ENCODE data around the gene CCDC33. TPM values are rescaled to one million over a fixed set of nuclear protein-coding genes. Genes with fewer than 3 reads are reported as not detected.

Gene CCDC33
- total RNA-seq, 1 experiment from 2014 or later: 0.15 TPM

DNA sequence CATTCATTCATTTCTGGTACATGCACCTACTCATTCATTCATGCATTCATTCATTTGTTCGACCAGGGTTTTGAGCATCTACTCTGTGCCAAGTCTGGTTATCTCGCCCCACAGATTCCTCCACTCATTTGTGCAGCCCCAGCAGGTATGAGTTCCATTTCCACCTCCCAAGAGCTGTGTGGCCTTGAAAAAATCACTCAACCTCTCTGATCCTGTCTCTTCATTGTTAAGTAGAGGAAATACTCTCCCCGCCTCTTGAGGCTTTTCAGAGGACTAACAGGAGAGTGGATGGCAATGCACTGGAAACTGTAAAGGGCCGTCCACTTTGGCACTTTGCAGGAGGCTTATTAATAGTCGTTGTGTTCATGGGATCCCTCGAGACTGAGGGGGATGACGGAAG, 69.6 kb downstream of the CCDC33 start:
- BruUV-seq (replicated peaks): no TSS peak

DNA sequence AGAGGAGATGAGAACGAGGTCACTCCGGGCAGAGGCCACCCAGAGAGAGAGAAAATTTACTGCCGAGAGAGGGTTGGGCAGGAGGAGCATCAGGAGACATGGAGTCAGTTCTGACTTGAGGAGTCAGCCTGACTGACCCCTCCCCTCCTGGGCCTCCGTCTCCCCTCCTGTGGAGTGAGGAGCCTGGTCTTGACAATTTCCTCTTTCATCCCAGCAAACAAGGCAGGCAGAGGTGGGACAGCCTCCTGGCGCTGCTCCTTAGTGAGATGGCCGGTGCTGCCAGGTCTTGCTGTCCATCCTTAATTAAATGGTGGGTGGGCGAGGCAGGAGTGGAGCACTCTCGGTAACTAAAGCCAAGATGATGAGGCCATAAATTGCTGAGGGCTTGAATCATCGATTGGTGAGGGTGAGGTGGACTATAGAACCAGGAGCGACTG, 70.7 kb downstream of the CCDC33 start:
- H3K27me3 ChIP-seq (ENCODE audit: insufficient read depth, low read length): peaks cover 7% of the 10 kb centered on the region; the same call in 1 of the 2 replicates
- TF ChIP-seq, protein P1, sequence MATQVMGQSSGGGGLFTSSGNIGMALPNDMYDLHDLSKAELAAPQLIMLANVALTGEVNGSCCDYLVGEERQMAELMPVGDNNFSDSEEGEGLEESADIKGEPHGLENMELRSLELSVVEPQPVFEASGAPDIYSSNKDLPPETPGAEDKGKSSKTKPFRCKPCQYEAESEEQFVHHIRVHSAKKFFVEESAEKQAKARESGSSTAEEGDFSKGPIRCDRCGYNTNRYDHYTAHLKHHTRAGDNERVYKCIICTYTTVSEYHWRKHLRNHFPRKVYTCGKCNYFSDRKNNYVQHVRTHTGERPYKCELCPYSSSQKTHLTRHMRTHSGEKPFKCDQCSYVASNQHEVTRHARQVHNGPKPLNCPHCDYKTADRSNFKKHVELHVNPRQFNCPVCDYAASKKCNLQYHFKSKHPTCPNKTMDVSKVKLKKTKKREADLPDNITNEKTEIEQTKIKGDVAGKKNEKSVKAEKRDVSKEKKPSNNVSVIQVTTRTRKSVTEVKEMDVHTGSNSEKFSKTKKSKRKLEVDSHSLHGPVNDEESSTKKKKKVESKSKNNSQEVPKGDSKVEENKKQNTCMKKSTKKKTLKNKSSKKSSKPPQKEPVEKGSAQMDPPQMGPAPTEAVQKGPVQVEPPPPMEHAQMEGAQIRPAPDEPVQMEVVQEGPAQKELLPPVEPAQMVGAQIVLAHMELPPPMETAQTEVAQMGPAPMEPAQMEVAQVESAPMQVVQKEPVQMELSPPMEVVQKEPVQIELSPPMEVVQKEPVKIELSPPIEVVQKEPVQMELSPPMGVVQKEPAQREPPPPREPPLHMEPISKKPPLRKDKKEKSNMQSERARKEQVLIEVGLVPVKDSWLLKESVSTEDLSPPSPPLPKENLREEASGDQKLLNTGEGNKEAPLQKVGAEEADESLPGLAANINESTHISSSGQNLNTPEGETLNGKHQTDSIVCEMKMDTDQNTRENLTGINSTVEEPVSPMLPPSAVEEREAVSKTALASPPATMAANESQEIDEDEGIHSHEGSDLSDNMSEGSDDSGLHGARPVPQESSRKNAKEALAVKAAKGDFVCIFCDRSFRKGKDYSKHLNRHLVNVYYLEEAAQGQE (IDR thresholded peaks at IDR 0.05; ENCODE audit: low read depth): no peak
- TF ChIP-seq SP1 (IDR thresholded peaks at IDR 0.05; ENCODE audit: low read depth) (no peak), CEBPB (IDR thresholded peaks at IDR 0.05; ENCODE audit: low read depth) (no peak), RAD21 (IDR thresholded peaks at IDR 0.05; ENCODE audit: low read depth) (no peak), YY1 (IDR thresholded peaks at IDR 0.05; ENCODE audit: extremely low read depth, insufficient replicate concordance, low read depth, low read length) (no peak), EZH2phosphoT487 (IDR thresholded peaks at IDR 0.05; ENCODE audit: borderline replicate concordance) (no peak), ELF1 (IDR thresholded peaks at IDR 0.05; ENCODE audit: borderline replicate concordance, low read depth) (no peak), CBX3 (IDR thresholded peaks at IDR 0.05; ENCODE audit: low read depth) (no peak)
- TF ChIP-seq, protein P2, sequence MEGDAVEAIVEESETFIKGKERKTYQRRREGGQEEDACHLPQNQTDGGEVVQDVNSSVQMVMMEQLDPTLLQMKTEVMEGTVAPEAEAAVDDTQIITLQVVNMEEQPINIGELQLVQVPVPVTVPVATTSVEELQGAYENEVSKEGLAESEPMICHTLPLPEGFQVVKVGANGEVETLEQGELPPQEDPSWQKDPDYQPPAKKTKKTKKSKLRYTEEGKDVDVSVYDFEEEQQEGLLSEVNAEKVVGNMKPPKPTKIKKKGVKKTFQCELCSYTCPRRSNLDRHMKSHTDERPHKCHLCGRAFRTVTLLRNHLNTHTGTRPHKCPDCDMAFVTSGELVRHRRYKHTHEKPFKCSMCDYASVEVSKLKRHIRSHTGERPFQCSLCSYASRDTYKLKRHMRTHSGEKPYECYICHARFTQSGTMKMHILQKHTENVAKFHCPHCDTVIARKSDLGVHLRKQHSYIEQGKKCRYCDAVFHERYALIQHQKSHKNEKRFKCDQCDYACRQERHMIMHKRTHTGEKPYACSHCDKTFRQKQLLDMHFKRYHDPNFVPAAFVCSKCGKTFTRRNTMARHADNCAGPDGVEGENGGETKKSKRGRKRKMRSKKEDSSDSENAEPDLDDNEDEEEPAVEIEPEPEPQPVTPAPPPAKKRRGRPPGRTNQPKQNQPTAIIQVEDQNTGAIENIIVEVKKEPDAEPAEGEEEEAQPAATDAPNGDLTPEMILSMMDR (IDR thresholded peaks at IDR 0.05 in 2 of 3, conservative IDR thresholded peaks at IDR 0.05 in 1 of 3; ENCODE audit: borderline replicate concordance in 1 of 3, insufficient read depth in 1 of 3, low read depth in 2 of 3, low read length in 2 of 3): no peak

More for the DNA sequence above, 69.6 kb downstream of the CCDC33 start:
- Histone ChIP-seq H4K20me1 (ENCODE audit: insufficient read depth) (no peaks in the 10 kb centered on the region), H3K27me3 (ENCODE audit: insufficient read depth, low read length) (peaks cover 18% of the 10 kb centered on the region; the same call in 1 of the 2 replicates), H3K27ac (ENCODE audit: low read depth, low read length) (no peak overlapping the region), H3K9me2 (ENCODE audit: insufficient read depth) (no peaks in the 10 kb centered on the region), H3K4me1 (ENCODE audit: control insufficient read depth in 1 of 2, insufficient read depth in 2 of 2, low read length in 2 of 2) (peaks cover 4 to 14% of the 10 kb centered on the region in 2 experiments; a peak in 3 of 4 replicates), H3K36me3 (ENCODE audit: control insufficient read depth in 1 of 2, insufficient read depth in 2 of 2, low read length in 2 of 2) (no peaks in the 10 kb centered on the region), H3K79me2 (ENCODE audit: insufficient read depth, low read length) (no peaks in the 10 kb centered on the region), H3K9me3 (ENCODE audit: control insufficient read depth in 1 of 2, insufficient read depth in 1 of 2, low read depth in 1 of 2, low read length in 2 of 2) (no peaks in the 10 kb centered on the region), H3K4me2 (ENCODE audit: low read length) (no peak overlapping the region), H3K4me3 (replicated peaks in 1 of 2; ENCODE audit: low read depth in 1 of 2, low read length in 2 of 2) (no peak overlapping the region), H3K9ac (ENCODE audit: low read length) (no peak overlapping the region), H2AFZ (ENCODE audit: low read depth, low read length, poor library complexity, severe bottlenecking) (no peak overlapping the region)
- POLR2A ChIA-PET: no interaction called here
- no peak for ATAC-seq
- no peak for TF ChIP-seq TCF7L2 (IDR thresholded peaks at IDR 0.05; ENCODE audit: borderline replicate concordance, extremely low read depth, insufficient read depth, insufficient read length)
- TF ChIP-seq POLR2A (IDR thresholded peaks at IDR 0.05; ENCODE audit: borderline replicate concordance, extremely low read depth, insufficient read depth, insufficient read length): no peak
- TF ChIP-seq, protein P3, sequence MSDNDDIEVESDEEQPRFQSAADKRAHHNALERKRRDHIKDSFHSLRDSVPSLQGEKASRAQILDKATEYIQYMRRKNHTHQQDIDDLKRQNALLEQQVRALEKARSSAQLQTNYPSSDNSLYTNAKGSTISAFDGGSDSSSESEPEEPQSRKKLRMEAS (IDR thresholded peaks at IDR 0.05): no peak
- TF ChIP-seq SP1 (IDR thresholded peaks at IDR 0.05; ENCODE audit: low read depth): no peak
- no peak for TF ChIP-seq CEBPB (IDR thresholded peaks at IDR 0.05; ENCODE audit: low read depth)
- TF ChIP-seq EGR1 (IDR thresholded peaks at IDR 0.05; ENCODE audit: low read depth): no peak
- no peak for TF ChIP-seq SRF (IDR thresholded peaks at IDR 0.05; ENCODE audit: low read depth)
- TF ChIP-seq ZFX (IDR thresholded peaks at IDR 0.05): no peak
- TF ChIP-seq POLR2AphosphoS5 (IDR thresholded peaks at IDR 0.05; ENCODE audit: low read depth, low read length): no peak
- no peak for TF ChIP-seq JUND (IDR thresholded peaks at IDR 0.05)
- no peak for TF ChIP-seq YY1 (IDR thresholded peaks at IDR 0.05; ENCODE audit: extremely low read depth, insufficient replicate concordance, low read depth, low read length)
- no peak for TF ChIP-seq ZNF274 (IDR thresholded peaks at IDR 0.05; ENCODE audit: low read depth, low read length)
- no peak for TF ChIP-seq CBX3 (IDR thresholded peaks at IDR 0.05; ENCODE audit: low read depth)
- intact Hi-C loops (cut with micrococcal nuclease): loop anchor here (5.0 kb wide), 2 partner anchors 163 to 333 kb away; no protein-coding TSS in a partner anchor
- RAD21 ChIA-PET (ENCODE audit: low non-redundant PET in 1 of 2, low total read pairs in 2 of 2, uncharacterized antibody in 2 of 2, unreplicated experiment in 2 of 2): no interaction called here
- DNase-seq (ENCODE audit: low read depth, low spot score): no peak
- CTCF ChIA-PET: no interaction called here

More for the DNA sequence above, 70.7 kb downstream of the CCDC33 start:
- H3K4me1 ChIP-seq (ENCODE audit: control insufficient read depth in 1 of 2, insufficient read depth in 2 of 2, low read length in 2 of 2): peaks cover 4 to 15% of the 10 kb centered on the region in 2 experiments; a peak in 3 of 4 replicates
- no peaks in the 10 kb centered on the region for H4K20me1 ChIP-seq (ENCODE audit: insufficient read depth)
- ATAC-seq (no peak), DNase-seq (ENCODE audit: low read depth, low spot score) (no peak)
- no peaks in the 10 kb centered on the region for H3K9me2 ChIP-seq (ENCODE audit: insufficient read depth)
- intact Hi-C loops (cut with micrococcal nuclease): loop anchor here (1.0 to 5.0 kb wide), 3 partner anchors 164 to 334 kb away; no protein-coding TSS in a partner anchor
- H3K4me2 ChIP-seq (ENCODE audit: low read length): no peak overlapping the region
- no TSS peak for BruUV-seq (replicated peaks)
- H3K9ac ChIP-seq (ENCODE audit: low read length): no peak overlapping the region
- ChIA-PET RAD21 (ENCODE audit: low non-redundant PET in 1 of 2, low total read pairs in 2 of 2, uncharacterized antibody in 2 of 2, unreplicated experiment in 2 of 2) (interaction anchor here in 1 of 2 experiments (1.5 to 1.7 kb wide), 3 partner anchors 111 to 334 kb away, joined by 4 to 10 read pairs (median 5); no protein-coding TSS in a partner anchor), CTCF (interaction anchor here (0.8 to 5.8 kb wide), 13 partner anchors 9 to 968 kb away, joined by 3 to 126 read pairs (median 13); no protein-coding TSS in a partner anchor), POLR2A (no interaction called here)
- H3K36me3 ChIP-seq (ENCODE audit: control insufficient read depth in 1 of 2, insufficient read depth in 2 of 2, low read length in 2 of 2): no peaks in the 10 kb centered on the region
- H2AFZ ChIP-seq (ENCODE audit: low read depth, low read length, poor library complexity, severe bottlenecking): no peak overlapping the region
- H3K27ac ChIP-seq (ENCODE audit: low read depth, low read length): no peak overlapping the region
- H3K9me3 ChIP-seq (ENCODE audit: control insufficient read depth in 1 of 2, insufficient read depth in 1 of 2, low read depth in 1 of 2, low read length in 2 of 2): no peaks in the 10 kb centered on the region
- H3K79me2 ChIP-seq (ENCODE audit: insufficient read depth, low read length): no peaks in the 10 kb centered on the region
- H3K4me3 ChIP-seq (replicated peaks in 1 of 2; ENCODE audit: low read depth in 1 of 2, low read length in 2 of 2): no peak overlapping the region

Measured in HCT116 (cell line).